HL-60 (cell line): ENCODE measurements around the gene ITGAL.

Experiments
- DNase-seq, 2 experiments: peaks; one replicate each; pipeline ENCODE4 v3.0.0-alpha.2; 2010 to 2020; ENCODE audit warnings: low read depth in 1 of 2, low spot score in 1 of 2
- H3K27ac ChIP-seq: fragments of 250-450 bp; sonication (Bioruptor Pico); replicated peaks from 2 replicates; pipeline ENCODE4 v1.5.1; 2020; ENCODE audit warnings: mild to moderate bottlenecking, moderate library complexity
- H3K27me3 ChIP-seq: fragments of 250-450 bp; sonication (Bioruptor Pico); 2 replicates; pipeline ENCODE4 v1.5.1; 2021; ENCODE audit warnings: mild to moderate bottlenecking, moderate library complexity; ENCODE audit not compliant: insufficient read depth, poor library complexity, severe bottlenecking
- H3K4me3 ChIP-seq: replicated peaks from 2 replicates; pipeline ENCODE4 v1.5.1; 2011; ENCODE audit warnings: mild to moderate bottlenecking, control low read depth, low read length; ENCODE audit not compliant: insufficient read depth
- GABPA ChIP-seq: IDR thresholded peaks from 2 replicates; pipeline ENCODE4 v1.6.1; 2012; ENCODE audit warnings: low read depth
- POLR2AphosphoS5 ChIP-seq: IDR thresholded peaks from 2 replicates; pipeline ENCODE4 v1.6.1; 2012; ENCODE audit warnings: low read depth
- SPI1 ChIP-seq: IDR thresholded peaks from 2 replicates; pipeline ENCODE4 v1.6.1; 2012; ENCODE audit warnings: low read depth, mild to moderate bottlenecking, borderline replicate concordance
- TF ChIP-seq, protein P1 (sequence below): IDR thresholded peaks from one replicate; pipeline ENCODE4 v1.5.1; 2011; ENCODE audit warnings: low read length, control low read depth, inconsistent platforms; ENCODE audit not compliant: insufficient read depth
- TF ChIP-seq, protein P2 (sequence below): IDR thresholded peaks from 2 replicates; pipeline ENCODE4 v1.6.1; 2012; ENCODE audit warnings: low read depth; ENCODE audit not compliant: insufficient replicate concordance

The ITGAL gene

GRCh38 chr16:30478766-30479478 lies 6.4 kb downstream of the ITGAL start:
- DNase-seq = no peak
- no peaks in the 10 kb centered on the region for H3K27me3 ChIP-seq
- TF ChIP-seq POLR2AphosphoS5 = 0 out of 2 replicates have a peak, but pooled peaks have one; percentile 20
- TF ChIP-seq, protein P1, sequence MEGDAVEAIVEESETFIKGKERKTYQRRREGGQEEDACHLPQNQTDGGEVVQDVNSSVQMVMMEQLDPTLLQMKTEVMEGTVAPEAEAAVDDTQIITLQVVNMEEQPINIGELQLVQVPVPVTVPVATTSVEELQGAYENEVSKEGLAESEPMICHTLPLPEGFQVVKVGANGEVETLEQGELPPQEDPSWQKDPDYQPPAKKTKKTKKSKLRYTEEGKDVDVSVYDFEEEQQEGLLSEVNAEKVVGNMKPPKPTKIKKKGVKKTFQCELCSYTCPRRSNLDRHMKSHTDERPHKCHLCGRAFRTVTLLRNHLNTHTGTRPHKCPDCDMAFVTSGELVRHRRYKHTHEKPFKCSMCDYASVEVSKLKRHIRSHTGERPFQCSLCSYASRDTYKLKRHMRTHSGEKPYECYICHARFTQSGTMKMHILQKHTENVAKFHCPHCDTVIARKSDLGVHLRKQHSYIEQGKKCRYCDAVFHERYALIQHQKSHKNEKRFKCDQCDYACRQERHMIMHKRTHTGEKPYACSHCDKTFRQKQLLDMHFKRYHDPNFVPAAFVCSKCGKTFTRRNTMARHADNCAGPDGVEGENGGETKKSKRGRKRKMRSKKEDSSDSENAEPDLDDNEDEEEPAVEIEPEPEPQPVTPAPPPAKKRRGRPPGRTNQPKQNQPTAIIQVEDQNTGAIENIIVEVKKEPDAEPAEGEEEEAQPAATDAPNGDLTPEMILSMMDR = no peak
- TF ChIP-seq, protein P2, sequence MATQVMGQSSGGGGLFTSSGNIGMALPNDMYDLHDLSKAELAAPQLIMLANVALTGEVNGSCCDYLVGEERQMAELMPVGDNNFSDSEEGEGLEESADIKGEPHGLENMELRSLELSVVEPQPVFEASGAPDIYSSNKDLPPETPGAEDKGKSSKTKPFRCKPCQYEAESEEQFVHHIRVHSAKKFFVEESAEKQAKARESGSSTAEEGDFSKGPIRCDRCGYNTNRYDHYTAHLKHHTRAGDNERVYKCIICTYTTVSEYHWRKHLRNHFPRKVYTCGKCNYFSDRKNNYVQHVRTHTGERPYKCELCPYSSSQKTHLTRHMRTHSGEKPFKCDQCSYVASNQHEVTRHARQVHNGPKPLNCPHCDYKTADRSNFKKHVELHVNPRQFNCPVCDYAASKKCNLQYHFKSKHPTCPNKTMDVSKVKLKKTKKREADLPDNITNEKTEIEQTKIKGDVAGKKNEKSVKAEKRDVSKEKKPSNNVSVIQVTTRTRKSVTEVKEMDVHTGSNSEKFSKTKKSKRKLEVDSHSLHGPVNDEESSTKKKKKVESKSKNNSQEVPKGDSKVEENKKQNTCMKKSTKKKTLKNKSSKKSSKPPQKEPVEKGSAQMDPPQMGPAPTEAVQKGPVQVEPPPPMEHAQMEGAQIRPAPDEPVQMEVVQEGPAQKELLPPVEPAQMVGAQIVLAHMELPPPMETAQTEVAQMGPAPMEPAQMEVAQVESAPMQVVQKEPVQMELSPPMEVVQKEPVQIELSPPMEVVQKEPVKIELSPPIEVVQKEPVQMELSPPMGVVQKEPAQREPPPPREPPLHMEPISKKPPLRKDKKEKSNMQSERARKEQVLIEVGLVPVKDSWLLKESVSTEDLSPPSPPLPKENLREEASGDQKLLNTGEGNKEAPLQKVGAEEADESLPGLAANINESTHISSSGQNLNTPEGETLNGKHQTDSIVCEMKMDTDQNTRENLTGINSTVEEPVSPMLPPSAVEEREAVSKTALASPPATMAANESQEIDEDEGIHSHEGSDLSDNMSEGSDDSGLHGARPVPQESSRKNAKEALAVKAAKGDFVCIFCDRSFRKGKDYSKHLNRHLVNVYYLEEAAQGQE = no peak
- TF ChIP-seq GABPA = no peak
- TF ChIP-seq SPI1 = no peak

GRCh38 chr16:30481381-30481780 lies 8.8 kb downstream of the ITGAL start:
- TF ChIP-seq POLR2AphosphoS5 (no peak), GABPA (no peak), SPI1 (no peak)
- TF ChIP-seq, protein P2 = no peak
- TF ChIP-seq, protein P1 = no peak
- Histone ChIP-seq H3K27me3 (no peaks in the 10 kb centered on the region), H3K4me3 (no peak overlapping the region), H3K27ac (no peak overlapping the region)
- DNase-seq = no peak

More at GRCh38 chr16:30478766-30479478, 6.4 kb downstream of the ITGAL start:
- no peak overlapping the region for H3K4me3 ChIP-seq
- no peak overlapping the region for H3K27ac ChIP-seq

DNA sequence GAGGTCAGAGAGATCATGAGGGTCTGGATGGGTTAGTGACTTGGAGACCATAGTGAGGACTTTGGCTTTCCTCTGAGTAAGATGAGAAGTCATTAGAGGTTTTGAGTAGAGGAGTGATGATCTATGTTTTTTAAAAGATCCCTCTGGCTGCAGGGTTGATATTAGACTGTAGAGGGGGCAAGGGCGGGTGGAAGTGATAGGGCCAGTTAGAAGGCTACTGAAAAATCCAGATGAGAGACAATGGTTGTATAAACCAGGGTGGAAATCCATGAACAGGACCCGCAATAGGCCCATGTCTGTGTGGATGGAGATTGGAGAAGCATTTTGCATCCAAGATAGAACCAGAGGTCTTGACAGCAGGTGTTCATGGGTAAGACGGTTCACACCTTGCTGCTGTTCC lies 9.8 kb downstream of the ITGAL start:
- no peak overlapping the region for H3K27ac ChIP-seq
- TF ChIP-seq, protein P2 = no peak
- TF ChIP-seq GABPA (no peak), POLR2AphosphoS5 (no peak), SPI1 (no peak)
- TF ChIP-seq, protein P1 = no peak
- no peaks in the 10 kb centered on the region for H3K27me3 ChIP-seq
- DNase-seq = no peak
- no peak overlapping the region for H3K4me3 ChIP-seq
